ENCODE results near the gene TENM4. TPM values are rescaled to one million over a fixed set of nuclear protein-coding genes. Genes with fewer than 3 reads are reported as not detected.

TENM4 gene
- total RNA-seq, 2 experiments from 2014 or later: not detected

DNA sequence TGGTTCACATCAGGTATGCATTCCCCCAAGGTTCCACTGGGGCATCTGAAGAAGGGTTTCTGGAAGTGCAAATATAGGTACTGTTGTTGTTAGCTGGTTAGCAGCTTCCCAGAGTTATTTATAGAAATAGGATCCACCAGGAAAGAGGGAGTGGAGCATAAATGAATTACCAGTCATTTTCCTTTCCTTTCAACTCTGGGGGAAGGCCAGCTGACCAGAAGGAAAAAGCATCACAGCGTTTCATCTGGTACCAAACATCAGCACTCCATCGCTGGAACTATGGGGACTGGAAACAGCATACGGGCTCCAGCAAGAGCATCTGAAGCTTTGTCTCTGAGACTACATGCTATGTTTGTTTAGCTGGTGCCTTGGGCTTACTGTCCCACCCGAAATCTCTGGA, 487.9 kb downstream of the TENM4 start:
- Mint-ChIP-seq H3K4me3 (no peak overlapping the region), H3K27me3 (ENCODE audit: low read depth) (peaks cover 5% of the 10 kb centered on the region)

DNA sequence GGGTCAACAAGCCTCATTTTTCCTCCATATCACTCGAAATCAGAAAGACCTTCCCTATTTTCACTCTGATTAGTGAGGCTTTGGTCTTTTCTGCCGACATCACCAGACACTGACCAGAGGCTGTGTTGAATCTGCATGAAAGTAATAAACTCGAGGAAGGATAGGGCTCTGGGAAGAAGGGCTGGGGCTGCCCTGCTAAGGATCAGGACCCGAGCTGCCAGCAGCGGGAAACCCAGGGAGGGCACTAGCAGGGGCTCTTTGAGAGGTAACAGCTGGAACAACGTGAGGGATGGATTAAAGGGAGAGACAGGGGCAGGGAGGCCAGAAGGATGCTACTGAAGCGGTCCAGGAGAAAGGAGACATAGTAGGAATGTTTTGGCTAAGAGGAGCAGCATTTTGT, 488.7 kb downstream of the TENM4 start:
- Mint-ChIP-seq H3K27ac (no peak overlapping the region), H3K4me3 (no peak overlapping the region), H3K4me1 (ENCODE audit: low read depth) (no peaks in the 10 kb centered on the region), H3K9me3 (ENCODE audit: insufficient read depth) (no peaks in the 10 kb centered on the region), H3K27me3 (ENCODE audit: low read depth) (peaks cover 5% of the 10 kb centered on the region), H3K36me3 (ENCODE audit: low read depth) (no peaks in the 10 kb centered on the region)
- POLR2A ChIA-PET: no interaction called here
- ATAC-seq: no peak
- DNase-seq: no peak
- CTCF ChIA-PET: no interaction called here

More for the DNA sequence above, 487.9 kb downstream of the TENM4 start:
- no peak overlapping the region for H3K27ac Mint-ChIP-seq
- no peaks in the 10 kb centered on the region for H3K4me1 Mint-ChIP-seq (ENCODE audit: low read depth)
- no peak for DNase-seq
- ATAC-seq: no peak
- ChIA-PET CTCF (no interaction called here), POLR2A (no interaction called here)
- no peaks in the 10 kb centered on the region for H3K36me3 Mint-ChIP-seq (ENCODE audit: low read depth)
- H3K9me3 Mint-ChIP-seq (ENCODE audit: insufficient read depth): no peaks in the 10 kb centered on the region

DNA sequence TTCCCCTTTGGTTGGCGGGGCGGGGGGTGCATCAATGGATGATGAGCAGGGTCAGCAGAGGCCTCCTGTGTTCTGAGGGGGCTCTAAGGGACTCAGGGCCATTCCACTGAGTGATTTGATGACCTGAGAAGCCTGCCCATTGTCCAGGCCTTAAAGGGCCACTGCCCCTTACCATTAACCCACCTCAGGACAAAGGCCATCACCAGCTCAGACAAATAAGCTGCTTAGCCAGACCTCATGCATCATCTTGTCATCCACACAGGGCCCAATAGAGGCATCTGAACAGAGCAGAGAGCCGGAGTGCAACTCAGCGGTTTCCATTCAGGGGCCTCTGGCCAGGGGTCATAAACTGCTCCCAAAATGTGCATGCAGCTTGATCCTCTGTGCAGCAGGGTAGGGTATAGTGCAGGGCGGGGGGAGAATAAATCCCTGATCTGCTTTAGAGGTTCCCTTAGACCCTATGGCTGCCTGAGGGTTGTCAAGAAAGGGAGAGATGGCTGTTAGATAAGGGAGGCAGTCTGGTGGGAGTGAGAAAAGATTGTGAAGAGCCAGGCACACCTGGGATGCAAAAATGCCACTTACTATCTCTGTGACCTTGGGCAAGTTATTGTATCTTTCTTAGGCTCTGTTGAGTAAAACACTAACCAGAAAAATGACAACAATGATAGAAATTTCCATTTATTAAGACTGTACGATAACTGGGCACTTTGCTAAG, 490.7 kb downstream of the TENM4 start:
- POLR2A ChIA-PET: no interaction called here
- Mint-ChIP-seq H3K9me3 (ENCODE audit: insufficient read depth) (no peaks in the 10 kb centered on the region), H3K27me3 (ENCODE audit: low read depth) (peaks cover 5% of the 10 kb centered on the region), H3K36me3 (ENCODE audit: low read depth) (no peaks in the 10 kb centered on the region), H3K4me3 (no peak overlapping the region), H3K27ac (no peak overlapping the region), H3K4me1 (ENCODE audit: low read depth) (no peaks in the 10 kb centered on the region)
- CTCF ChIA-PET: no interaction called here
- ATAC-seq (no peak), DNase-seq (no peak)

DNA sequence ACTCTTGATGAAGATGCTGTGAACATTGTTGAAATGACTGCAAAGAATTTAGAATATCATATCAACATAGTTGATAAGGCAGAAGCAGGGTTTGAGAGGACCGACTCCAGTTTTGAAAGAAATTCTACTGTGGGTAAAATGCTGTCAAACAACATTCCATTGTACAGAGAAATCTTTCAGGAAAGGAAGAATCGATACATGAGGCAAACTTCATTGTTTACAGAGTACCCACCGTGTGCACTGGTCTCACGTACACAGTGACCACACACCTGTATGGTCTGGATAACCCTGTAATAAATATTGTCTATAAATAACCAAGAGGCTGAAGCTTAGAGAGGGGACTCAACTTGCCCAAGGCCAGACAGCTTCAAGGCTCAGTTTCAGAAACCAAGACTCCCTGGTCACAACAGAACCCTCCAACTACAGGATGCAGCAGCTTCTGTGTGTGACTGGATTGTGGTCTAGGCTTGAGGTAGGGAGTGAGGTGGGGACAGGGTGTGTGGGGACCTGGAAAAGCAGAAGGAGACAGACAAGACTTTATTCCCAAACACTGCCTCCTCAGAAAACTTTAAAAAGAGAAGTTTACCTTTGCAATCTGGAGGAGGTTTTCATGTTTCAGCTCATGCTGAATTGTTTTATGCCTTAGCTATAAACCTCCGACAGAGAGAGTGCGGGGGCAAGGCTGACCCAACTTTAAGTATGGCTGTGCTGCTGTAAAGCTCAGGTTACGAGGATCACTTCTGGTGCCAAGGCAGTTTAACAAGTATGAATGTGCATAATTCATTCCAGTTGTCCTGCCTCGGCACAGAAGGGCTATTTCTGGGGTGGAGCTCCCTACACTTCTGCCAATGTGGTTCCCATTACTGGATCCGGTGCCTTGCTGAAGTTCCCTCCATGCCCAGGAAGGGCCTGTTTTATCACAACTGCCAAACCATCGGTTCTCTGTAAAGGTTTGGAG, 493.6 kb downstream of the TENM4 start:
- no peak overlapping the region for H3K27ac Mint-ChIP-seq
- ATAC-seq (no peak), DNase-seq (no peak)
- no peaks in the 10 kb centered on the region for H3K36me3 Mint-ChIP-seq (ENCODE audit: low read depth)
- peaks cover 3% of the 10 kb centered on the region for H3K27me3 Mint-ChIP-seq (ENCODE audit: low read depth)
- CTCF ChIA-PET: no interaction called here
- POLR2A ChIA-PET: no interaction called here
- no peaks in the 10 kb centered on the region for H3K4me1 Mint-ChIP-seq (ENCODE audit: low read depth)
- no peak overlapping the region for H3K4me3 Mint-ChIP-seq
- H3K9me3 Mint-ChIP-seq (ENCODE audit: insufficient read depth): no peaks in the 10 kb centered on the region

DNA sequence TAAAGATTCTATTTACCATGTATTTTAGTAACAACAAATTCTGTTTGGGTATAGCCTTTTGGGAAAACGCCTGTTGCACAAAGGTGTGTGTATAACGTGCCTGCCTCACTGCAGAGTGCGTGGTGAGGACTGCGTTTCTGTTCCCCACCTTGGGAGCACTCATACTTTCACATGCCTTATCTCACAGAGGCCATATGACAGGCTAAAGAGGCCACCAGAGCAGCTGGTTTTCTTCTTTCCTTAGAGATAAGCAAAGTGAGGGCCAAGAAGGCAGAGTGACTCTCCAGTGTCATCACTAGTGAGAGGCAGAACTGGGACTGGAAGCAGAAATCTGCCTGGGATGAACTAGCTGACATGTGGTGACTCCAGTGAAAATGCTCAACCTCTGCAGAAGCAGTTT, 497.0 kb downstream of the TENM4 start:
- H3K27ac Mint-ChIP-seq: no peak overlapping the region
- CTCF ChIA-PET: no interaction called here
- no peaks in the 10 kb centered on the region for H3K36me3 Mint-ChIP-seq (ENCODE audit: low read depth)

DNA sequence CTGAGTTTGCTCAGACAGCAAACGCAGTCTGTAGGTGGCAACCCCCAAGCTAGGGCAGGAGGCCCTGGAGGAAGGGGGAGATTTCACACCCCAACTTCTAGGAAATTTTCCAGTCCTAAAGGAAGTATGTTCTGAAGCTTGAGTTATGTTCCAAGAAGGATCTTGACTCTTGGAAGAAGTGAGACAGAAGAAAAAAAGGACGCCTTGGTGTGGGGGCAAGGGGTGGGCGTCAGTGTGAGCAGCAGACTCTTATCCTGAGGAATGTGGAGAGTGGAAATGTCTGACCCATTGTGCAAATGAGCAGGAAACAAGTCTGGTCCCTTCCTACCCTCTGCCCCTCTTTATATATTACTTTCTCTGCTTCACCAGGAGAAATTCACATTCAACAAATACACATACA, 497.7 kb downstream of the TENM4 start:
- Mint-ChIP-seq H3K4me3 (no peak overlapping the region), H3K4me1 (ENCODE audit: low read depth) (no peaks in the 10 kb centered on the region), H3K9me3 (ENCODE audit: insufficient read depth) (no peaks in the 10 kb centered on the region), H3K27ac (no peak overlapping the region), H3K36me3 (ENCODE audit: low read depth) (no peaks in the 10 kb centered on the region), H3K27me3 (ENCODE audit: low read depth) (peaks cover 12% of the 10 kb centered on the region)
- ATAC-seq (no peak), DNase-seq (no peak)
- ChIA-PET POLR2A (no interaction called here), CTCF (no interaction called here)

More for the DNA sequence above, 497.0 kb downstream of the TENM4 start:
- no peak overlapping the region for H3K4me3 Mint-ChIP-seq
- no peaks in the 10 kb centered on the region for H3K9me3 Mint-ChIP-seq (ENCODE audit: insufficient read depth)
- no peak for ATAC-seq
- no peak for DNase-seq
- peaks cover 9% of the 10 kb centered on the region for H3K27me3 Mint-ChIP-seq (ENCODE audit: low read depth)
- POLR2A ChIA-PET: no interaction called here
- H3K4me1 Mint-ChIP-seq (ENCODE audit: low read depth): no peaks in the 10 kb centered on the region

DNA sequence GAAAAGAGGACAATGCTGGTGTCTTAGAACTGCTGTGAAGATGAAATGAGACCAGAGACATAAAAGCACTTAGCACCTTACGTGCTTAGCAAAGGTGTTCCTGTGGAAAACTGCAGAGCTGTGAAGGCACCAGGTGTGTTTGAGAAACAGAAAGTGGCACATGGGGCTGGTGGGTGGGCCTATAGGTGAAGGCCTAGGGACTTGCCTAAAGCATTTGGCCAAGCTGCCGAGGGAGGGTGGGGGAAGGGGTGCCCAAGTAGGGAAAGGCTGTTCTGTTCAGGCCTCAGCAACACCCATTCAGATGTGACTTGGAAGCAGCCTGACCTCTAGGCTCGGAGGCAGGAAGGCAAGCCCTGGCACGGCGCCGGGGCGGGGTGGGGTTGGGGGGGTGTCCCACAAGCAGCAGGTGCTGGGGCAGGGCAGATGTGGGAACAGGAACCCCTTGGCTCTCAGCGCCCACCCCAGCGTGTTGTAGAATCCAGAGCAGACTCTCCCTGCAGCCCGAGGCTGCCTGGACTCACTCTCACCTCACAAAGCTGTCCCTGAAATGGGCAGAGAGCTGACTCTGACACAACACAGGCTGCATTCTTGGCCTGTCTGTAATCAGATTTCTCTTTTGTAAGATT, 499.5 kb downstream of the TENM4 start:
- H3K27ac Mint-ChIP-seq: no peak overlapping the region
- H3K27me3 Mint-ChIP-seq (ENCODE audit: low read depth): peaks cover 12% of the 10 kb centered on the region
- no peaks in the 10 kb centered on the region for H3K36me3 Mint-ChIP-seq (ENCODE audit: low read depth)
- H3K9me3 Mint-ChIP-seq (ENCODE audit: insufficient read depth): no peaks in the 10 kb centered on the region
- ChIA-PET POLR2A (no interaction called here), CTCF (no interaction called here)
- H3K4me1 Mint-ChIP-seq (ENCODE audit: low read depth): no peaks in the 10 kb centered on the region
- DNase-seq (no peak), ATAC-seq (no peak)
- no peak overlapping the region for H3K4me3 Mint-ChIP-seq

DNA sequence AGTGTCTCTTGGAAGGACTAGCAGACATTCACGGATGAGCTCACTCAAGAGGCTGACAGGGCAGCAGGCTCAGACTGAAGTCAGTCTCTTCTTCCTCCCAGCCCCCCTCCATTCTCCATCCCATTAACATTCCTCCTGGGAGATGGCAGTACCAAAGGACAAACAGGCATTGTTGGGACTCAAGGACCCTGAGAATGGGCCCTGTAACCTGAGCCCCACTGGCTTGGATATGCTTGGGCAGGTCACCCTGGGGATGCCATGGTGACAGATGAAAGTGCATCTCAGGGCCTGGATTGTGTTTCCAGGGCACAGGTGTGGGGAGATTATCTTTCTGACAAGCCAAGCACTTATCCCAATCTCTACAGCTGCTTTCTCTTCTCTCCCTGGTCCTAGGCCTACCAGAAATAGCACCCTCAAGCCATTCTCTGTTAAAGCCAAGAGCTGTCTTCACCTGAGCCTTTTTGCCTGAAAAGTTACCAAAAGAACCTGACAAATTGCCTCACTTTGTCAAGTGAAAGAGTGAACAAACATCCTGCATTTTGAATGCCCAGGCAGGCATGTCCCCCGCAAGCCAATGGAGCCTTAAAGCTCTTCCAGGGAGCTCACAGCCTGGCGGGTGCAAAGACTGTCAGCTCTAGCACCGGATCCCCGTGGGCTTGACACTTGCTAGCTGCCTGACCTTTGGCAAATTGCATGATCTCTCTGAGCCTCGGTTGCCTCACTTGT, 500.2 kb downstream of the TENM4 start:
- no peak overlapping the region for H3K27ac Mint-ChIP-seq

DNA sequence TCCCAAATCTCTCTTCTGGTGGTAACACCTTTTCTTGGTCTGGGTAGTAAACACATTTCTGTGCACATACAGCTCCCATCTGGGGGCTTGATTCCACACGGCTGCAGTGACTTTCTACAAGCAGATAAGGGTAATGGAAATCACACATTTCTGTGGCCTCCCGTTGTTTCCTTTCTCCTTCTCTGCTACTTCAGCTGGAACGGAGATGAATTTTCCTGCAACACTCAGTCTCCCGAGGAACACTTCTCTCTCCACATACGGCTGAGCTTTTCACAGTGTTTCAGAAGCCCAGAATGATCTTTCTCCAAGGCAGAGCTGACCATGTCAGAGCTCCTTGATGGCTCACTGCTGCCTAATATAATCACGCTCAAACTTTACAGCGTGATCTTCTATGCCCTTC, 501.9 kb downstream of the TENM4 start:
- DNase-seq (no peak), ATAC-seq (no peak)
- no peak overlapping the region for H3K27ac Mint-ChIP-seq
- H3K27me3 Mint-ChIP-seq (ENCODE audit: low read depth): peaks cover 12% of the 10 kb centered on the region
- no peaks in the 10 kb centered on the region for H3K9me3 Mint-ChIP-seq (ENCODE audit: insufficient read depth)
- ChIA-PET POLR2A (no interaction called here), CTCF (no interaction called here)
- no peak overlapping the region for H3K4me3 Mint-ChIP-seq
- H3K36me3 Mint-ChIP-seq (ENCODE audit: low read depth): no peaks in the 10 kb centered on the region
- no peaks in the 10 kb centered on the region for H3K4me1 Mint-ChIP-seq (ENCODE audit: low read depth)

More for the DNA sequence above, 500.2 kb downstream of the TENM4 start:
- CTCF ChIA-PET: no interaction called here
- no peaks in the 10 kb centered on the region for H3K4me1 Mint-ChIP-seq (ENCODE audit: low read depth)
- peaks cover 12% of the 10 kb centered on the region for H3K27me3 Mint-ChIP-seq (ENCODE audit: low read depth)
- no peak overlapping the region for H3K4me3 Mint-ChIP-seq
- no peaks in the 10 kb centered on the region for H3K36me3 Mint-ChIP-seq (ENCODE audit: low read depth)
- POLR2A ChIA-PET: no interaction called here
- ATAC-seq: no peak
- DNase-seq: no peak
- no peaks in the 10 kb centered on the region for H3K9me3 Mint-ChIP-seq (ENCODE audit: insufficient read depth)

DNA sequence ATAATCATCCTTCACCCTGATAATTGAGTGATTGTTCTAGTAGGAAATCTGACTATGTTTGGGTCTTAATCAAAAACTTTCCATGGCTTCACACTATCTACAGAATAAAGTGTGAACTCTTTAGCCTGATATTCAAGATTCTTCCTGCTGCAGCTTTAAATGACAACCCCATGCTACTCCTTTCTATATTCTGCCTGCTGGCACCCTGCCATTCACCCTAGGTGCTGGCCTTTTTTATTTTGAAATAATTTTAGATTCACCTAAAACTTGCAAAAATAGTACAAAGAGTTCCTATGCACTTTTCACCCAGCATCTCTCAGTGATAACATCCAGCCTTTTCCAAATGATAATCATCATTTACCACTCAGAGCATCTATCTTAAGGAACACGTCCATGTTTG, 502.8 kb downstream of the TENM4 start:
- no peaks in the 10 kb centered on the region for H3K36me3 Mint-ChIP-seq (ENCODE audit: low read depth)
- H3K27me3 Mint-ChIP-seq (ENCODE audit: low read depth): peaks cover 12% of the 10 kb centered on the region
- ChIA-PET CTCF (no interaction called here), POLR2A (no interaction called here)
- no peak overlapping the region for H3K27ac Mint-ChIP-seq
- no peaks in the 10 kb centered on the region for H3K4me1 Mint-ChIP-seq (ENCODE audit: low read depth)
- no peak overlapping the region for H3K4me3 Mint-ChIP-seq
- H3K9me3 Mint-ChIP-seq (ENCODE audit: insufficient read depth): no peaks in the 10 kb centered on the region
- ATAC-seq (no peak), DNase-seq (no peak)

DNA sequence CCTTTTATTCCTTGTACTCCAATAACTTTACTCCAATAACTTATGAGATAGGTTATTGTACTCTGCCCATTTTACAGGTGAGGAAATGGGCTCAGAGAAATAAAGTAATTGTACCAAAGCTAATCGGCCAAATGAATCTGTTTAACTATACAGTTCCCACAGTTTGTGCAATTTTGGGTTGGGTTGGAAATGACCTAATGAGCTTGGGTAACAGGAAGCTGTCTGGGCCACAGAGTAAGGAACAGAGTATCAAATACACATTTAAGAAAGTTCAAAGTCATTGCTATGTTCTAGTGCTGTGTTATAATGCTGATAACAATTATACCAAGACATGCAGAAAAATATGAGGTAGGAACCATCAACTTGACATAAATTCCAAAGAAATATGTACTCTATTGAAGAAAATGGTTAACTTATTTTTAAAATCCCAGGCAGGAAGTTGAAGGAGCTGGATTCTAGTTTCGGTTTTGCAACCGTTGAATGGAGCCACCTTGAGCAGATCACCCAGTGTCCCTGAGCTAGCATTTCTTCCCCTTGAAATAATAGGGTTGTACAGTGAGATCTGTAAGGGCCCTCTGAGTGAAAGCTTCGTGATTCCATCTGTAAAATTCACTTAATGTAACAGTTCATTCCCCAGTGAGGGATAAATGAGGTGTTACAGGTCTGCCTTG, 505.3 kb downstream of the TENM4 start:
- Mint-ChIP-seq H3K4me3 (no peak overlapping the region), H3K36me3 (ENCODE audit: low read depth) (no peaks in the 10 kb centered on the region), H3K4me1 (ENCODE audit: low read depth) (no peaks in the 10 kb centered on the region), H3K27me3 (ENCODE audit: low read depth) (peaks cover 8% of the 10 kb centered on the region), H3K27ac (no peak overlapping the region), H3K9me3 (ENCODE audit: insufficient read depth) (no peaks in the 10 kb centered on the region)
- ATAC-seq: no peak
- DNase-seq: no peak
- ChIA-PET POLR2A (no interaction called here), CTCF (no interaction called here)

All from activated CD8-positive, alpha-beta T cell treated with anti-CD3 and anti-CD28 coated beads, Interleukin-2, amount 10 ng/mL, durations not matched to agents 7 days and 5 days (primary cell).